OCI-LY3 (cell line): Measurements from ENCODE around the gene GPR160.

Experiments used
- EZH2phosphoT487 ChIP-seq: fragments of 200-600 bp; shearing (Covaris generic); IDR thresholded peaks from 2 replicates; pipeline ENCODE4 v1.6.1; 2018; ENCODE audit warnings: antibody characterized with exemption, mixed run types, low read depth
- TF ChIP-seq, protein P1 (sequence below): fragments of 200-600, 300-600 bp; sonication (generic); IDR thresholded peaks from 2 replicates; pipeline ENCODE4 v1.5.1; 2014; ENCODE audit warnings: antibody characterized with exemption, low read length, low read depth

GRCh38 chr3:170016057-170016456 lies 21.7 kb upstream of the GPR160 start:
- TF ChIP-seq, protein P1, sequence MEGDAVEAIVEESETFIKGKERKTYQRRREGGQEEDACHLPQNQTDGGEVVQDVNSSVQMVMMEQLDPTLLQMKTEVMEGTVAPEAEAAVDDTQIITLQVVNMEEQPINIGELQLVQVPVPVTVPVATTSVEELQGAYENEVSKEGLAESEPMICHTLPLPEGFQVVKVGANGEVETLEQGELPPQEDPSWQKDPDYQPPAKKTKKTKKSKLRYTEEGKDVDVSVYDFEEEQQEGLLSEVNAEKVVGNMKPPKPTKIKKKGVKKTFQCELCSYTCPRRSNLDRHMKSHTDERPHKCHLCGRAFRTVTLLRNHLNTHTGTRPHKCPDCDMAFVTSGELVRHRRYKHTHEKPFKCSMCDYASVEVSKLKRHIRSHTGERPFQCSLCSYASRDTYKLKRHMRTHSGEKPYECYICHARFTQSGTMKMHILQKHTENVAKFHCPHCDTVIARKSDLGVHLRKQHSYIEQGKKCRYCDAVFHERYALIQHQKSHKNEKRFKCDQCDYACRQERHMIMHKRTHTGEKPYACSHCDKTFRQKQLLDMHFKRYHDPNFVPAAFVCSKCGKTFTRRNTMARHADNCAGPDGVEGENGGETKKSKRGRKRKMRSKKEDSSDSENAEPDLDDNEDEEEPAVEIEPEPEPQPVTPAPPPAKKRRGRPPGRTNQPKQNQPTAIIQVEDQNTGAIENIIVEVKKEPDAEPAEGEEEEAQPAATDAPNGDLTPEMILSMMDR, result no peak
- TF ChIP-seq EZH2phosphoT487, result no peak
